NCI-H526 (cell line): ENCODE measurements around the gene RBM19.
A peak's percentile ranks its signal among the peaks of the same experiment; 100 is the strongest.
"Not testable (repeated sequence)": the region's sequence is repeated elsewhere in the genome, so short reads cannot be mapped to it uniquely, and the experiment has no call there.

Experiments used
- DNase-seq, 2 experiments: peaks; one replicate each; lab custom pipeline; 2025; lab: John Stamatoyannopoulos, UW

Gene RBM19

GRCh38 chr12:113905829-113906228, 60.3 kb downstream of the RBM19 start:
- no peak for DNase-seq

- no peak for DNase-seq
Measured at GRCh38 chr12:113903381-113903863, 62.7 kb downstream of the RBM19 start.

- not testable (repeated sequence) for DNase-seq
Measured at GRCh38 chr12:113901319-113901718, 64.8 kb downstream of the RBM19 start.

GRCh38 chr12:113900716-113901115, 65.4 kb downstream of the RBM19 start:
- no peak for DNase-seq

GRCh38 chr12:113899561-113900471, 66.3 kb downstream of the RBM19 start:
- DNase-seq, result peak; percentile 54 to 59

- DNase-seq, result no peak
Measured at GRCh38 chr12:113899042-113899560, 67.0 kb downstream of the RBM19 start.

DNA sequence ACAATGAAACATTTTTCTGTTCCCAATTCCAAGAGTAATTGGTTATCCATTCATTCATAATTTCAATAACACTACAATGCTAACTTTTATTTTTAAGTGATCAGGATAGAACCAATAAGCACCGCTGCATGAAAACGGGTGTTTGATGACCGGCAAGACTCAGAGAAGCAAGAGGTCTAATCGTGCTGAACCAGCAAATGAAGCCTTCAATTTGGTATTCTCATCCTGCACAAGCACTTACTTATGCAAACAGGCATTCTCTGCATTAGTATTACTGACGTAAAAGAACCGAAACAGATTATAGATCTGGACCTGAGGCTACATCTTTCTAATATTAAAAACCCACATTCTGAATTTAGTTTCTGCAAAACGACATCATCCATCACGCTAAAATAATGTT, 67.7 kb downstream of the RBM19 start:
- peak in 1 of 2 experiments; percentile 6 for DNase-seq

GRCh38 chr12:113897406-113897805, 68.7 kb downstream of the RBM19 start:
- DNase-seq, result no peak

GRCh38 chr12:113896841-113897240, 69.3 kb downstream of the RBM19 start:
- DNase-seq, result no peak

DNA sequence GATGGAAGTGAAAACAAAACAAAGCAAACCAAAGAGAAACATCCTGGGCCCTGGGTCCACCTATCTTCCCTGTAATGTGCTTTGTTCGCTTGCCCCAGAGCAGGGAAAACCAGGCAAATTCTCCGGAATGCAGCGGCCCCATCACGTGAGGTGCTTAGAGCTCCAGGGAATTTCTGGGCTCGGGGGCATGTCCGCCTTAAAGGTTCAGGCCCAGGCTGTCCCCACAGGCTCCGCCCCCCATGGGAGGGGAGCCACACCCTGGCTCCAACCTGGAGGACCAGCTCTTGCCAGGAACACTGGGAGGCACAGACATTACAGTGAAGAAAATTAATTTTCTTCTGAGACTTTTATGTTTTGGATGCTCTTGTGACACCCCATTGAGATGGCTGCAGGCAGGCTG, 69.9 kb downstream of the RBM19 start:
- no peak for DNase-seq

GRCh38 chr12:113895176-113895575, 70.9 kb downstream of the RBM19 start:
- no peak for DNase-seq

DNA sequence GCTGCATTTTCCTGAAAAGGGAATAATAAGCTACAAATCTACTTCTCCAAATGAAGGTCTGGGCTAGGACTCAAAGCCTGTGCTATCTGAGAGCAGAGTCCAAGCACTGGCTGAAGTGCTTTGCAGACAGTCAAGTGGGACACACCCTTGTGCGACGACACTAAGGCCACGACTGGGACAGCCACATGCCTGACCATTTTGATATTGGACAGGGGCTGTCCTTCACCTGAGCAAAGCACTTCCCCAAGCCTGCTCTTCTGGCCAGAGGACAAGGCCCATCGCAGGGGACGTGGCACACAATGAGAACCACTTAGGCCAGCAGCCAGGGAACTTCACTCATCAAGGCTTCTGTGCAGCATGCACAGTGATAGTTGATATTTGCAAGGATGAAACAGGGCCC, 71.4 kb downstream of the RBM19 start:
- no peak for DNase-seq

- DNase-seq, result no peak
Measured at GRCh38 chr12:113893221-113893620, 72.9 kb downstream of the RBM19 start.

GRCh38 chr12:113892556-113892955, 73.6 kb downstream of the RBM19 start:
- no peak for DNase-seq

- no peak for DNase-seq
Measured at GRCh38 chr12:113891739-113892520, 74.2 kb downstream of the RBM19 start.

DNA sequence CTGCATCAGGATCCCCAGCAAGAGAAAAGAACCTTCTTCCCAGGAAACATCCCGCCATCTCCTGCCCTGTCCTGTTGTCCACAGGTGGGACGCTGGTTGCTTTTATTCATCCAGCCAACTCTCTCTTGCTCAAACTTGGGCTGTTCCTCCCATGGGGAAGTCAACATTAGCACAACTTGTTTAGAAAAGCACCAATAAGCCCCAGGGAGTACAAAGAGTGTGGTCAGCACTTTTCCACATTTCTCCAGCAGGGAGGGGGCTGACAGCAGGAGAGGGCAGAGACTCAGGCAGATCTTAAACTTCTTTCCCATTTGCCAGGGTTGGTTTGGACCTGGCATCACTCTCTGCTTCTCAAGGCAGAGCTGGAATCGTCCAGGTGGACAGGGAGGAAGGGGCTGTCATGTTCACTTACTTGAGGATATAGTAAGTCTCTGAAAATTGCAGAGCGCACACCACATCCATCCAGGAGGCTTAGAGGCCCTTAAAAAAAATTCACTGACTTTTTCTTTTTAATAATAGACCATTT, 74.9 kb downstream of the RBM19 start:
- DNase-seq, result no peak

GRCh38 chr12:113889891-113890581, 76.1 kb downstream of the RBM19 start:
- no peak for DNase-seq

DNA sequence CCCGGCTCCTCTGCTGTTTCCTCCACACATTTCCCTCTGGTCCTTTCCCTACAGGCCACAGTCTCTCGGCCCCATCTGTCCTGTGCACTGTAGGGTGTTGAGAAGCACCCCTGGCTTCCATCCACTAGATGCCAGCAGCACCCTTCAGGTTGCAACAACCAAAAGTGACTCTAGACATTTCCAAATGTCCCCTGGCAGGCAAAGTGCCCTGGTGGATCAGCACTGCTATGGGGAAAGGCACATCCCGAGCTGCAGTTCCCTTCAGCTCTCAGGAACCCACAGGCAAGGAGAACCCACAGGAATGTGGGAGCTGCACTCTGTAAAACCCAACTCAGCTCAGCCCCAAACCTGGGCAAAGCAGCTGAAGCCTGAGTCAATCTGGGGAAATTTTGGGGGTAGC, 77.0 kb downstream of the RBM19 start:
- peak in 1 of 2 experiments; percentile 8 for DNase-seq

DNA sequence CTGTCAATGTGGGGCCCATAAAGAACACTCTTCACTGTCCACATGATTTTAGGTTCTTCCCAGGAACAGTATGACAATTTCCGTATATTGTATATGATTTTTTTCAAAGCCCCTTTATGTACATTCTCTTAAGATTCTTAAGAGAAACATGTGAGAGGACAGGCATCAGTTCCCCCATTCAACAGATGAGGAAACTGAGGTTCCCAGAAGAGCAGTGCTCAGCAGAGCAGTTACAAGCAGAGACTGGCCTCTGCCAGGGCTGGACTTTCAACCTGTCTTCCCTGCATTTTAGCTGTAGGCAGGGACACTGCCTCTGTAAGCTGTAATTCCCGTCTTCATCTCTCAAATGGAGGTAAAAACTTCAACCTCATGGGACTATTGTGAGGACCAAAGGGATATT, 77.7 kb downstream of the RBM19 start:
- no peak for DNase-seq

GRCh38 chr12:113887906-113888305, 78.2 kb downstream of the RBM19 start:
- no peak for DNase-seq

GRCh38 chr12:113886721-113887120, 79.4 kb downstream of the RBM19 start:
- no peak for DNase-seq

DNA sequence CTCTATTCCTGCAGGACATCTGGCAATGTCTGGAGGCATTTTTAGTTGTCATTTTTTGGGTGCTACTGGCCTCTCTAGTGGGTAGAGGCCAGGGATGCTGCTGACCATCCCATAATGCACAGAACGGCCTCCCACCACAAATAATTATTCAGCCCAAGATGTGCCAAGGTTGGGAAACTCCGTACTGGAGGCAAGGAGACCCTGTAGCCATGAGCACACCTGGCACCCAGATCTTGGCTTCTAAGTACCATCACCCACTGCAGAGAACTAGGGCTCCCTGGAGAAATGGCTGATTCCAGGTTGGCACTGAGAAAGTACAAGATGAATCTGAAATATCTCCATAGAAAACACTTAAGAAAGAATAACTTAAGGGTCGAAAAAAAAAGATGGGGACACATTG, 81.7 kb downstream of the RBM19 start:
- DNase-seq, result no peak
